NCI-H187 (cell line): ENCODE results near the gene RHOB.

Source experiments
- DNase-seq, 2 experiments: peaks; one replicate each; lab custom pipeline; 2025; lab: John Stamatoyannopoulos, UW

The RHOB gene

GRCh38 chr2:20494241-20494640, 47.4 kb downstream of the RHOB start:
- no peak for DNase-seq

DNA sequence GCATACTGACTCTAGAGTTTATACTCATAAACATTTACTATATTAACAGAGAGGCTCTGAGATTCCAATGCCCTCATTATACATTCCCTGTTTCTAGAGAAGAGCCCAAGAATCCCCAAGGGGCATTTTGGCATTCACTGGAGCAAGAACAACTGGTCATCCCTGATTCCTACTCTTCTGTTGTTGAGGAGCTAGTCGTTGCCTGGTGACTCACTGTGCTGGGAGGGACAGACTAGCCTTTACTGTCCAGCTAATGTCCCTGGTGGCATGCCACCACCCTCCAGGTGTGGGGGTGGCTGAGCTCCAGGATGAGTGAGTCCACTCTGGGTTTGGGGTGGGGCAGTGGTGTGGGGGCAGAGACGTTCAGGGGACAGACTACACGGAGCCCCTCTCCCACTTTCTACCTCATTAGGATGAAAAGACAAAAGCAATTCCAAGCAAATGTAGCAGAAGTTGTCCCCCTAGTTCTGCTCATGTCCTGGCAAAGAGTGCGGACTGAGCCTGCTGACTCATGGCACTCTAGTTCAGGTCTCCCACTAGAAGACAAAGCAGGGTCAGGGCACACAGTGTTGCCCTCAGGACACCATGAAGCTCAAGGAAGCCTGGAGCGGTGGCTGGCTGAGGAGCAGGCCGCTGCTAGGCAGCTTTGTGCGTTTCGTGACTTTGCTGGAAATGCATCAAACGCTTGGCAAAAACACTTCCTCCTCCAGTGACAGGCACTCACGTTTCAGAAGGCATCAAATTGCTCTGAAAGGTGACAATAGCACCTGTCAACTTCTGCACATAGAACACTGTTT, 49.4 kb downstream of the RHOB start:
- no peak for DNase-seq

DNA sequence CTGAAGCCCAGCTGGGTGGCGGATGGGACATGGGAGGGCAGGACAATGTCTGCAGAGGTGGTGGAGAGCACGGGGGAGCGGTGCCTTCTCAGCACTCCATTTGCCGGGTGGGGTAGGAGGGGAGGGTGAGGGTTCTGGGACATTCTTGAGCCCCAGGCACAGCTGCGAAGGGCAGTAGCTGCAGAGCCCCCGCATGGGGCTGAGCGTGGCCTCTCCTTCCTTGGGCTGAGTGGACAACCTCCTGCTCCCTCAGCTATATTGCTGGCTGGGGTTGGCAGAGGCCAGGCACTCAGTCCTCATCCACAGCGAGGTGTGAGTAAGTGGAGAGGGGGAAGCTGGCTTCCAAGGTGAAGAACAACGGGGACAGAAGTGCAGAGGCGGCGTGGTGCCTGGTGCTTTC, 50.1 kb downstream of the RHOB start:
- DNase-seq: no peak
